RCC 7860 (cell line): ENCODE data around the gene ADNP2.
"Not testable (repeated sequence)": the region's sequence is repeated elsewhere in the genome, so short reads cannot be mapped to it uniquely, and the experiment has no call there.

Experiments used
- DNase-seq: peaks from one replicate; pipeline ENCODE4 v3.0.0-alpha.2; 2015; ENCODE audit warnings: low spot score
- FAIRE-seq: peaks from 2 replicates; lab custom pipeline; 2012; peaks lifted over from hg19 to GRCh38; lab: Jason Lieb, UNC

ADNP2 gene

DNA sequence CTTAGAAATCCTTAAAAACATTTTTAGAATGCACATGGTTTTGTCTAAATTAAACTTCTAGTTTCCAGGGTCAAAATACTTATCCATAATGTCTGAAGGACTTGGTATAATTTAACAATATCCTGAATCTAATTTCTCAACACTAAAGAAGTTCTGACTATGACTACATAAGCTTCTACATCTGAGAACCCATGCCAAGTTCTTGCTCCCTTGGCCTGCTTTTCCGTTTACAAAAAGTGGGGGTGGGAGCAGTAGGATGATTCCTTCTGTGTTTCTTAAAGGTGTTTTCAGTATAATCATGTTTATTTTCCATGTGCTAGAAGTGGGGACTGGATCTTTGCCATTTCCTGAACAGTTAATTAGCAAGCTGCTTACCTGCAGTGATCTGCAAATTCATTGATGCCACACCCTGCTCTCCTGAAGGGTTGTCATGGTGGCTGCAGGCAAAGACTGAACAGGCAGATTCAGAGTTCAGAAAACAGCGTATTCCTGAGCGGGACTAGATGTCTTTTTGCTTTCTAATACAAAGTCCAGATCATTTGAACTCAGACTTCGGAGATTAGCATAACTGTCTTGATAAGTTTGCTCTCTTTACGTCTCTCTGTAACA, 36.2 kb downstream of the ADNP2 start:
- FAIRE-seq (no peak), DNase-seq (no peak)

DNA sequence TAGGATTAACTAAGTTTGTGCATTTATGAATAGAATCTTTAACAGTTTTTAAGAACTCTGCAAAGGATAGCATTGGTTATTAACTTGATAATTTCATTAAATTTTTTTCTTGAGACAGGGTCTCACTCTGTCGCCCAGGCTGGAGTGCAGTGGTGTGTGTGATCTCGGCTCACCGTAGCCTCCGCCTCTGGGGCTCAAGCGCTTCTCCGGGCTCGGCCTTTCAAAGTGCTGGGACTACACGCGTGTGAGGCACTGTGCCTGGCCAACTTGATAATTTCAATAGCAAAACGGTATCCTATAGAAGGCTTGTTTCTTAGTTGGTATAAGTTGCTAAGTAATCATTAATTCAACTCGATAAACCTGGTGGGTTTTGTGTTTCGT, 38.0 kb downstream of the ADNP2 start:
- FAIRE-seq, result no peak

GRCh38 chr18:80147418-80148325, 38.6 kb downstream of the ADNP2 start:
- FAIRE-seq (peak; percentile 78), DNase-seq (peak; percentile 85)

More for the DNA sequence above, 38.0 kb downstream of the ADNP2 start:
- DNase-seq, result no peak

- DNase-seq, result no peak
These were observed 39.5 kb downstream of the ADNP2 start for GRCh38 chr18:80148326-80149199.

GRCh38 chr18:80149667-80150066, 40.6 kb downstream of the ADNP2 start:
- no peak for FAIRE-seq
- DNase-seq, result no peak

More at GRCh38 chr18:80148326-80149199, 39.5 kb downstream of the ADNP2 start:
- FAIRE-seq, result no peak

GRCh38 chr18:80154293-80154692, 45.2 kb downstream of the ADNP2 start:
- FAIRE-seq (no peak), DNase-seq (no peak)

DNA sequence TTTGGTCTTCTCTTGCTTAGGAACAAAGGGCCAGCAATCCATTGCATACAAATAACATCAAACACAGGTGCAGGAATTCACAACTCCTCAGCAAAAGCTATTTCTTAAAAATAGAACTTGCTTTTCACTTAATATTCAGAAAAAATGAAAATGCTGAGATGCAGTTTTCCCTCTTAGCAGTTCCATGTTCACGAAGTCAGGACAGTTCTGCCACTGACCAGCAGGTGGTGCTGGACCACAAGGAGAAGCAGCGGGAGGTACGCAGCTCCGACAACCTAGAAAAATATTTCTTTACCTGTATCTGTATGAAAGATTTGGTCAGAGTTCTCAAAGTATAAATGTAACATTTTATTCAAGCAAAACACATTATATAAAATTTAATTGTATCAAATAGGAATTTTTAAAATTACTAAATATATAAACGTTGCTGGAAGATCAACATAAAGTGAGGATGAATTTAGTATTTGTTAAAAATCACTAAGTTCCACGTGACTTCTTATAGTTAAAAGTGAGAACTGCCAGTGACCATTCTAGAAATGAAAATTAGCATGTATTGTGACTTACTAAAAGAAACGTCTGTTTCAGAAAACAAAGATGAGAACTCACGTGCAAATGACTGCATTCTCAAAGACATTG, 48.8 kb downstream of the ADNP2 start:
- no peak for FAIRE-seq
- DNase-seq, result peak; percentile 15

DNA sequence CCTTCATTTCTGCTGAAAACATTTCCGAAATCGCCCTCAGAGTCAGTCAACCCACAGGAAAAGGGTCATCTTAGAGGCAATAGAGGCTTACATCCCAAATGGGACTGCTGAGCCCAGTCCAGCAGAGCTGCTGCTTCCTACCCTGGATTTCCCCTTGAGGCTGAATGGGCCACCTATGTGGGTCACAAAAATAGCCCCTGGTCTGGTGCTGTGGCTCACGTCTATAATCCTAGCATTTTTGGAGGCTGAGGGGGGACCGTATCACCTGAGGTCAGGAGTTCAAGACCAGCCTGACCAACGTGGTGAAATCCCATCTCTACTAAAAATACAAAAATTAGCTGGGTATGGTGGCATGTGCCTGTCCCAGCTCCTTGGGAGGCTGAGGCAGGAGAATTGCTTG, 49.3 kb downstream of the ADNP2 start:
- FAIRE-seq, result no peak
- no peak for DNase-seq

- FAIRE-seq (no peak), DNase-seq (no peak)
These were observed 50.9 kb downstream of the ADNP2 start for GRCh38 chr18:80159713-80160636.

- DNase-seq (no peak), FAIRE-seq (no peak)
These were observed 52.8 kb downstream of the ADNP2 start for GRCh38 chr18:80161781-80162417.

DNA sequence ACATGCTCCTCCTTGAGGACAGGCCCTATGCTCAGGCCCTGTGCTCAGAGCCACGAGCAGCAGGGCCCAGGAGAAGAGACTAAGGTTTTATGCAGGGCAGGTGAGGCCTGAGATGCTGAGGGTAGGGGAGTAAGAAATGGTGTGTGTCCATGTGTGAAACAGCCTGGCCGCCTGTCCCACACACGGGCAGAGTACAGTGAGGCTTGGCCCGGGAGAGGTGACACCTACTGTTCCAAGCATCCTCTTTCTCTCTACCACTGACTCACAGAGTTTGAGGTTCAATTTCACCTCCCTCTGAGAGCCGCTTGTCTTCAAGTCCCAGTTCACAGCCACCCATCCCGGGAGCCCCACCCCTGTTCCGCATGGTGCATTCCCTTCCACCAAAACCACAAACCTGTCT, 54.1 kb downstream of the ADNP2 start:
- DNase-seq (no peak), FAIRE-seq (no peak)

GRCh38 chr18:80164727-80165355, 55.8 kb downstream of the ADNP2 start:
- not testable (repeated sequence) for DNase-seq, FAIRE-seq

- FAIRE-seq, result no peak
- DNase-seq, result no peak
These were observed 57.2 kb downstream of the ADNP2 start for GRCh38 chr18:80166240-80166639.

DNA sequence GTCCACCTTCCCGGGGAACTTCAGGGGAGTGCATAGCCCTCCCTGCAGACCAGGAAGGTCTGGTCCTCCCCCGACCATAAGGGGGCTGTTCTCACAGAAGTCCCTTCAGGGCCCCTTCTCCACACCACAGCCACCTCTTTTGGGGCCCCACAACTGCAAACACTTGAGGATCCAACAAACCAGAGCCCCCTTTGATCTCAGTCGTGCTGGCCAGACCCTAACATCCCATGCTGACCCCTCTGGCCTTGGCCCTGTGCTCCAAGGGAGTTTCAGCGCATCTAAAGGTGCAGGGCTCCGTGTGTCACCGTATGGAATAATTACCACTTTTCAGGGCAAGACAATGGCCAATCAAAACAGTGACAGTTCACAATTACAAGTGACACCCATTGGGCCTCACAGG, 57.7 kb downstream of the ADNP2 start:
- no peak for DNase-seq
- no peak for FAIRE-seq

GRCh38 chr18:80167331-80167730, 58.3 kb downstream of the ADNP2 start:
- FAIRE-seq (no peak), DNase-seq (no peak)

DNA sequence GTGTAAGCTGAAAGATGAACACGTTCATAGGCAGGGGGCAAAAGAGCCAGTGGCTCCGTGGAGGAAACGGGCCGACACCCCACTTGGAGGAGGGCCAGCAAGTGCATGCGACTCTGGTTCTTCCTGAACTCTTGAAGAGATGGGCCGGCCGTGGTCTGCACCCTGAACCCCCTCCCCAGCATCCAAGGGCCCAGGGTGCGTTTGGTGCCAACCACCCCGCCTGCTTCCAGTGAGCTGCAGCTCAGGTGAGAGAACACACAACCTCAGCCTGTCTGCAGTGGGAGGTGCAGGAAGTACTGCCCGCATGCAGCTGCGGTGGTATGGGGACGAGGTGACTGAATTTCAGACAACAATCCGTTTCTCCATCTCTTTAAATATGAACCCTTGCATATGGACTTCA, 58.9 kb downstream of the ADNP2 start:
- DNase-seq (no peak), FAIRE-seq (no peak)

- DNase-seq (no peak), FAIRE-seq (no peak)
These were observed 59.3 kb downstream of the ADNP2 start for GRCh38 chr18:80168346-80168745.

- DNase-seq (no peak), FAIRE-seq (no peak)
These were observed 59.9 kb downstream of the ADNP2 start for GRCh38 chr18:80168982-80169381.

GRCh38 chr18:80169607-80170006, 60.5 kb downstream of the ADNP2 start:
- FAIRE-seq (no peak), DNase-seq (peak; percentile 34)
